Esophagus squamous epithelium (tissue), 4 donors: ENCODE measurements around the gene PRSS36.

ENCODE experiments used
- POLR2A ChIP-seq, 4 donors: fragments of 450-650 bp; IDR thresholded peaks; one replicate each; pipeline ENCODE4 v1.6.1; 2017; ENCODE audit warnings: antibody characterized with exemption in 4 of 4, mild to moderate bottlenecking in 4 of 4, moderate library complexity in 3 of 4
- TF ChIP-seq, protein P1 (sequence below), 6 experiments: fragments of 450-650 bp in 4 of 6; fragments of 200-600 bp in 2 of 6; sonication (generic) in 2 of 6; IDR thresholded peaks; one replicate each; pipeline ENCODE4 v1.5.1; 2016 to 2019; ENCODE audit warnings: antibody characterized with exemption in 6 of 6, mild to moderate bottlenecking in 4 of 6, moderate library complexity in 4 of 6

DNA sequence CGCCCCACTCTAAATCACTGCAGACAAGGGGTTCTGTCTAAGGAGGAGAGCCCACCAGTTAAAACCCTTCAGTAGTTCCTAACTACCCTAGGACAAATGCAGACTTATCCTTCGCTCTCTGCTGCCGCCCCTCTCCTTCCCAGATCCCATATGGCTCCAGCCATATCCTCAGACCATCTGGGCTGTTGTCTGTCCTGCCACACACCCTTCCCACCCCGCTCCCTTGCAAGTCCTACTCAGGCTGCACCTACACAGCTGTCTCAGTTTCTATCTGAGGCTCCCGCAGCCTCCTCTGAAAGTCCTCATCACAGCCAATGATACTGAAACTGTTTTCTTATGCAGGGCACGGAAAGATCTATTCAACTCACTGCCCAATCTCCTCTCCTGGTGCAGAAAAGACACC, 42.4 kb downstream of the PRSS36 start:
- TF ChIP-seq, protein P1, sequence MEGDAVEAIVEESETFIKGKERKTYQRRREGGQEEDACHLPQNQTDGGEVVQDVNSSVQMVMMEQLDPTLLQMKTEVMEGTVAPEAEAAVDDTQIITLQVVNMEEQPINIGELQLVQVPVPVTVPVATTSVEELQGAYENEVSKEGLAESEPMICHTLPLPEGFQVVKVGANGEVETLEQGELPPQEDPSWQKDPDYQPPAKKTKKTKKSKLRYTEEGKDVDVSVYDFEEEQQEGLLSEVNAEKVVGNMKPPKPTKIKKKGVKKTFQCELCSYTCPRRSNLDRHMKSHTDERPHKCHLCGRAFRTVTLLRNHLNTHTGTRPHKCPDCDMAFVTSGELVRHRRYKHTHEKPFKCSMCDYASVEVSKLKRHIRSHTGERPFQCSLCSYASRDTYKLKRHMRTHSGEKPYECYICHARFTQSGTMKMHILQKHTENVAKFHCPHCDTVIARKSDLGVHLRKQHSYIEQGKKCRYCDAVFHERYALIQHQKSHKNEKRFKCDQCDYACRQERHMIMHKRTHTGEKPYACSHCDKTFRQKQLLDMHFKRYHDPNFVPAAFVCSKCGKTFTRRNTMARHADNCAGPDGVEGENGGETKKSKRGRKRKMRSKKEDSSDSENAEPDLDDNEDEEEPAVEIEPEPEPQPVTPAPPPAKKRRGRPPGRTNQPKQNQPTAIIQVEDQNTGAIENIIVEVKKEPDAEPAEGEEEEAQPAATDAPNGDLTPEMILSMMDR (IDR thresholded peaks at IDR 0.05), result no peak
- TF ChIP-seq POLR2A (IDR thresholded peaks at IDR 0.05), result no peak
